Colon (tissue), 2 donors: ENCODE measurements around the gene FOSL2.

Experiments
- FAIRE-seq: peaks from 2 replicates; lab custom pipeline; 2012; peaks lifted over from hg19 to GRCh38; lab: Jason Lieb, UNC
- donor health status: control.
- donor health status: control.

FOSL2 gene

GRCh38 chr2:28392297-28393113 lies at the start of gene FOSL2:
TSS of gene FOSL2 (plus strand) at chr2:28392858. CDS start at chr2:28393721, 863 bp downstream.
- no peak for FAIRE-seq

- no peak for FAIRE-seq
These were observed 49.3 kb upstream of the FOSL2 start for GRCh38 chr2:28343184-28343942.

- FAIRE-seq: no peak
These were observed 48.5 kb upstream of the FOSL2 start for GRCh38 chr2:28343971-28344715.

- no peak for FAIRE-seq
These were observed 47.8 kb upstream of the FOSL2 start for GRCh38 chr2:28344756-28345373.

GRCh38 chr2:28345619-28346018 lies 47.0 kb upstream of the FOSL2 start:
- no peak for FAIRE-seq

- FAIRE-seq: no peak
These were observed 46.1 kb upstream of the FOSL2 start for GRCh38 chr2:28346587-28346986.

- FAIRE-seq: no peak
These were observed 45.5 kb upstream of the FOSL2 start for GRCh38 chr2:28347193-28347592.

GRCh38 chr2:28347596-28347995 lies 45.1 kb upstream of the FOSL2 start:
- no peak for FAIRE-seq

- no peak for FAIRE-seq
These were observed 44.5 kb upstream of the FOSL2 start for GRCh38 chr2:28348149-28348567.

- FAIRE-seq: no peak
These were observed 43.7 kb upstream of the FOSL2 start for GRCh38 chr2:28348921-28349320.

GRCh38 chr2:28349546-28350165 lies 43.0 kb upstream of the FOSL2 start:
- no peak for FAIRE-seq

- FAIRE-seq: no peak
These were observed 42.5 kb upstream of the FOSL2 start for GRCh38 chr2:28350196-28350595.

GRCh38 chr2:28350791-28351285 lies 41.8 kb upstream of the FOSL2 start:
- no peak for FAIRE-seq

GRCh38 chr2:28351621-28352020 lies 41.0 kb upstream of the FOSL2 start:
- FAIRE-seq: no peak

GRCh38 chr2:28352104-28352503 lies 40.6 kb upstream of the FOSL2 start:
- no peak for FAIRE-seq

- FAIRE-seq: no peak
These were observed 40.0 kb upstream of the FOSL2 start for GRCh38 chr2:28352610-28353195.

GRCh38 chr2:28354920-28355520 lies 37.6 kb upstream of the FOSL2 start:
- no peak for FAIRE-seq

- FAIRE-seq: no peak
These were observed 37.0 kb upstream of the FOSL2 start for GRCh38 chr2:28355521-28356094.

GRCh38 chr2:28356095-28356911 lies 36.4 kb upstream of the FOSL2 start:
- no peak for FAIRE-seq
